Stimulated activated naive CD8-positive, alpha-beta T cell treated with anti-CD3 and anti-CD28 coated beads, Interleukin-15, amount 100 ng/mL, for 72 hours (primary cell): Measurements from ENCODE around the gene PCYT2.
"Not testable (repeated sequence)": the region's sequence is repeated elsewhere in the genome, so short reads cannot be mapped to it uniquely, and the experiment has no call there.

Experiments used
- ATAC-seq: fragments of 150-1000 bp; cut with Tn5 transposase; 2 replicates; pipeline ENCODE4 v1.10.0; 2021; ENCODE audit warnings: mild to moderate bottlenecking, moderate library complexity
- DNase-seq, 2 donors: peaks; one replicate each; pipeline ENCODE4 v3.0.0; 2021 to 2022
- H3K27ac Mint-ChIP-seq, 2 donors: one replicate each; pipeline ENCODE4 v1.8.0; 2022; ENCODE audit warnings: mild to moderate bottlenecking in 2 of 2, mixed read lengths in 2 of 2, moderate library complexity in 2 of 2
- H3K27me3 Mint-ChIP-seq: one replicate; pipeline ENCODE4 v1.8.0; 2022; ENCODE audit warnings: mixed read lengths
- H3K4me1 Mint-ChIP-seq: one replicate; pipeline ENCODE4 v1.8.0; 2022; ENCODE audit warnings: mild to moderate bottlenecking, mixed read lengths
- H3K4me3 Mint-ChIP-seq, 2 donors: one replicate each; pipeline ENCODE4 v1.8.0; 2022; ENCODE audit warnings: mild to moderate bottlenecking in 2 of 2, mixed read lengths in 2 of 2, moderate library complexity in 1 of 2
- H3K9me3 Mint-ChIP-seq, 2 donors: one replicate each; pipeline ENCODE4 v1.8.0; 2022; ENCODE audit warnings: mixed read lengths in 2 of 2

Gene PCYT2

GRCh38 chr17:81924557-81925532 is 13.6 kb upstream of the PCYT2 start:
- ATAC-seq: no peak

DNA sequence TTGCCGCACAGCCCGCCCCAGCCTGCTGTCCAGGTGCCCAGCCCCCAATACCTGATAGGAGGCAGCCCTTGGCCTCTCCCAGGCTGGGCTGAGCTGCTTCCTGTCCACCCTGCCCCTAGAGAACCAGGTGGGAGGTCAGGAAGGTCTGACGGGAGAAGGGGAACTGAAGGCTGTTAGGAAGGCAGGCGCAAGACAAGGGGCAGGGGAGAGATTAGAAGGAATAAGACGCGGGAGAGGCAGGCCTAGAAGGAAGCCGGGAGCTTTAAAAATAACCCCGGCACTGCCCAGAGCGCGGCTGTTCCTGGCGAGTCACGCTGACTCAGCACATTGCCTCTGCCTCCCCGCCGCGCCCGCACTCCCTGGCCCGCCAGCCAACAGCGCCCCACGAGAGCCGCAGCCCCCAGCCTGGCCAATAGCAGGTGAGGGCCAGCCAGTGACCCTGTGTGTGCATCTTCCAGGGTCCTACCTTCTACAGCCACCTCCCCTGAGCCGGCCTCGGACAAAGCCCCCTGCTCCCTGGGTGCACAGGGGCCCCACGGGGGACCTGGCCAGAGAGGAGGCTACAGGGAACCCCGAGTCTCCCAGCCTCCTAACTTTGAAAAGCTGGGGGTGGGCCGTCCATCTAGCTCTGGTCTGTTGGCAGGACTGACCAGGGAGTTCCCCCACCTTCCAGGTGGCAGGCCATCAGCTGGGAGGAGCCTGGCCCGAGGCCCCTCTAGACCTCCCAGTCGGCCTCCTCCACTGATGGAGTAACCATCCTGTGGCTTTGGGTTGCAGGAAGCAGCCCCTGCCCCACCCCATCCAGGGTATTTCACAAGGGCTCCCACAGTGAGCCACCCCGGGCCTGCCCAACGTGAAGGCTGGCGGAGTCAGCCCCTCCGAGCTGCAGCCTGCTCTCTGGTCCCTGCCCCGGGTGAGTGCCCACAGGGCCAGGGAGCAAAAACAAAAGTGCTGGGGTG is 12.4 kb upstream of the PCYT2 start:
- Mint-ChIP-seq H3K9me3 (no peaks in the 10 kb centered on the region), H3K27me3 (no peaks in the 10 kb centered on the region), H3K27ac (peak overlapping the region in 1 of 2 donors; percentile 92), H3K4me1 (peaks cover 57% of the 10 kb centered on the region), H3K4me3 (no peak overlapping the region)
- DNase-seq: no peak
- ATAC-seq: no peak

More at GRCh38 chr17:81924557-81925532, 13.6 kb upstream of the PCYT2 start:
- peak overlapping the region in 1 of 2 donors; percentile 63 for H3K27ac Mint-ChIP-seq
- H3K27me3 Mint-ChIP-seq: peaks cover 12% of the 10 kb centered on the region
- DNase-seq: no peak
- H3K9me3 Mint-ChIP-seq: no peaks in the 10 kb centered on the region
- H3K4me1 Mint-ChIP-seq: peaks cover 57% of the 10 kb centered on the region
- H3K4me3 Mint-ChIP-seq: peak overlapping the region; percentile 92 to 96

DNA sequence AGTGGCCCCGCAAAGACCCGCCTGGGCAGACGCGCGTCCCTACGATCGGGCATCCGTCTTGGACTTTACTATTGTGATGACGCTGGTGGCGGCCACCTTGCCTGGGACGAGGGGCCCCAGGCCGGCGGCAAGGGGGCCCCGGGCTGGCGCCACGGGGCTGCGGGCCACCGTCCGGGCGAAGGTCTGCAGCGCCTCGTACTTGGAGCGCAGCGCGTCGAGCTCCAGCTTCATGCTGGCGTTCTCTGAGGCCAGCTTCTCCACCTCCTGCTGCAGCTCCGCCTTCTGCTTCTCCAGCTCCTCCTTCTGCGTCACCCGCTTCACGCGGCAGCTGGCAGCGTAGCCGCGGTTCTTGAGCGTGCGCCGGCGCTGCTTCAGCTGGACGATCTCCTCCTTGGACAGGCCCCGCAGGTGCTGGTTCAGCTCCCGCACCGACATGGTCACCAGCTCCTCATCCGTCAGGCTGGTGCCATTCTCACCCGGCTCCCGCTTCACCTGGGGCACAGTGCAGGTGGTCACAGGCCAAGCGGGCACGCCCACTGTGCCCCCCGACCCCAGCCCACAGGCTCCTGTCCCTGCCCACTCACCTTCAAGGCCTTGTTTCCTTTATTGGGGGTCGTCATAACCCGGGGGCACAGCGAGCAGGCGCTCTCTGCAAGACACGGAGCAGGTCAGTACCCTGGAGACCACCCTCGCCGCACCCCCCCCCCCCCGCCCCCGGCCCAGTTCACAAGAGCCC is 11.5 kb upstream of the PCYT2 start:
- H3K9me3 Mint-ChIP-seq: no peaks in the 10 kb centered on the region
- no peaks in the 10 kb centered on the region for H3K27me3 Mint-ChIP-seq
- H3K4me3 Mint-ChIP-seq: no peak overlapping the region
- ATAC-seq (no peak), DNase-seq (no peak)
- peaks cover 60% of the 10 kb centered on the region for H3K4me1 Mint-ChIP-seq
- no peak overlapping the region for H3K27ac Mint-ChIP-seq

DNA sequence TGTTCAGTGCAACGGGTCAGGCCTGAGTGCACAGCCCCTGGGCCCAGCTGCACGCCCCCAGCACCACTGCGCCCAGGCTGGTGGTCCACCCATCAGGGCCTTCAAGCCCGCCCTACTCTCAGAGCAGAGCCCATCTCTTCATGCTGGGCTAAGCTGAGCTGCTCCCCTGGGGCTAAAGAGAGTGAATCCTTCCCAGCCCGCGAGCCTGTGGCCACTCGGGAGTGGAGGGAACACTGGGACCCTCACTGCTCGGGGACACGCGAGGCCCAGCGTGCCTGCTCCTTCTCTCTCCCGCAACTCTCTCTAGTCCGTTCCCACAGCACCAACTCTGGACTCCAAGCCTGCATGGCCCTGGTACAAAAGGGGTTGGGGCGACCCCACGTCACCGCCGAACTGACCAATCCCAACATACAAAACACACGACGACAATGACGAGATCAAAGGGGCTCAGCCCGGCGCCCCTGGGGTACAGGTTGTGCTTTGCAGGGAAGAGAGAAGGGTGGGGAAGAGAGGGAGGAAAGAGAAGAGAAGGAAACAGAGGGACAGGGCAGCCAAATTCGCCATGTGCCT is 10.9 kb upstream of the PCYT2 start:
- H3K4me3 Mint-ChIP-seq: no peak overlapping the region
- ATAC-seq: no peak
- DNase-seq: no peak
- no peaks in the 10 kb centered on the region for H3K9me3 Mint-ChIP-seq
- H3K27ac Mint-ChIP-seq: no peak overlapping the region
- H3K4me1 Mint-ChIP-seq: peaks cover 64% of the 10 kb centered on the region
- no peaks in the 10 kb centered on the region for H3K27me3 Mint-ChIP-seq

DNA sequence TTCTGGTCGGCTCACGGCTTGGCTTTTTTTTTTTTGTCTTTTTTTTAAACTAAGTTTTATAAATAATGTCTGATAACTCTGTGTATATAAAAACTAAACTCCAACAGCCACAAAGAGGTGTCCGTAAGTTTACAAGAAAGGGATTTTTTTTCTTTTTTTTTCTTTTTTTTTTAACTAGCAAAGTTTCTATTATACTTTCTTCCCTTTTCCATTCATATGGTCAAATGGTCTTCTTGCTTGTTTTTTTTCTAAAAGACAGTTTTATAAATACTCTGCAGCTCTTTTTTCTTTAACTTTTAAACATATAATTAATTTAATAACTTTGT is 10.3 kb upstream of the PCYT2 start:
- Mint-ChIP-seq H3K4me1 (peaks cover 67% of the 10 kb centered on the region), H3K9me3 (no peaks in the 10 kb centered on the region), H3K27me3 (no peaks in the 10 kb centered on the region), H3K27ac (no peak overlapping the region), H3K4me3 (no peak overlapping the region)
- DNase-seq (no peak), ATAC-seq (no peak)

DNA sequence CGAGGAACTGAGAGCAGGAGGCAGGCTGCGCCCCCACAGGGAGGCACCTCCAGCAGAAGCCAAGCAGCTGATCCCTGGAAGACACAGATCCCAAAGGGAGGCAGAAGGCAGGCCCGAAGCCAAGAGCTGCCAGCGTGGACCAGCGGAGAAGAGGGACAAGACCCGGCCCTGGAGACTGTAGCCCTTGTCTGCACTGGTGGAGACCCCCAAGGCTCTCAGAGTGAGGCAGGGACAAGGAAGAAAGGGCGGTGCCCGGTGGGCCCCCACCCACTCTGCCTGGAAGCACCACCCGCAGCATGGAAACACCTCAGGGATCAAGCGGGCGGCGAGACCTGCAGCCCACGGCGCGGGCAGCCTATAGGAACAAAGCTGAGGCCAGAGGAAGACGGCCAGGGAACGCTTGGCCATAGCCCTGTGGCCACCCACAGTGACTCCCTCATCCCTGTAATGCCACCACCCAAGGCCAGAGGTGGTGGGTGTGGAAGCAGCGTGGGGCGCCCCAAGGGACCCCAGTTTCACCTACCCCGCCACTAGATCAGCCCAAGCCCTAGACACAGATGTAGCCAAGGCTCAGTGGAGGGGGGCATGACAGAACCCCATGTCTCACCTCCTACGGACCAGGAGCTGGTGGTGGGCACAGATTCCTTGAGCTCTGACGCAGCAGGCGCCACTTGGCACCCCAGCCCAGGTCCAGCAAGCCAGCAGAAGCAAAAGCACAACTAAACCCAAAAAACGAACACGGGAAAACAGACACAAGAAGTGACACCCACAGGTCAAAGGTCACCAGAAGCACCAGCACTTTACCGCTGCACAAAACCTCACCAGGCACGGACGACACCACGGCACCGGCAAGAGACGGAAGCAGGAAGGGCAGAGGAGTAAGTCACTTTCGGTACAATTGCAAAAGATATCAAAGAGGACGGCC is 9.7 kb upstream of the PCYT2 start:
- Mint-ChIP-seq H3K4me1 (peaks cover 65% of the 10 kb centered on the region), H3K27ac (peak overlapping the region in 1 of 2 donors; percentile 86)
- DNase-seq: no peak

GRCh38 chr17:81918832-81919545 is 7.8 kb upstream of the PCYT2 start:
- no peak for DNase-seq
- H3K9me3 Mint-ChIP-seq: no peaks in the 10 kb centered on the region
- H3K4me3 Mint-ChIP-seq: no peak overlapping the region
- H3K27me3 Mint-ChIP-seq: no peaks in the 10 kb centered on the region
- ATAC-seq: no peak
- H3K4me1 Mint-ChIP-seq: peaks cover 59% of the 10 kb centered on the region
- H3K27ac Mint-ChIP-seq: peak overlapping the region in 1 of 2 donors; percentile 77

More for the DNA sequence above, 9.7 kb upstream of the PCYT2 start:
- Mint-ChIP-seq H3K4me3 (no peak overlapping the region), H3K27me3 (no peaks in the 10 kb centered on the region), H3K9me3 (no peaks in the 10 kb centered on the region)
- no peak for ATAC-seq

- peak overlapping the region; percentile 89 to 95 for H3K4me3 Mint-ChIP-seq
- peaks cover 55% of the 10 kb centered on the region for H3K4me1 Mint-ChIP-seq
- H3K27me3 Mint-ChIP-seq, H3K9me3 Mint-ChIP-seq: not testable (repeated sequence)
- peak; percentile 47 for ATAC-seq
- peak in 1 of 2 donors; percentile 33 for DNase-seq
- peak overlapping the region; percentile 77 to 96 for H3K27ac Mint-ChIP-seq
Measured at GRCh38 chr17:81918333-81918669, 7.1 kb upstream of the PCYT2 start.

GRCh38 chr17:81917565-81918332 is 6.5 kb upstream of the PCYT2 start, which contains the start of gene SIRT7:
SIRT7 (minus strand) TSS chr17:81918176; CDS start chr17:81918131, 45 bp downstream.
- H3K27me3 Mint-ChIP-seq: no peaks in the 10 kb centered on the region
- H3K27ac Mint-ChIP-seq: peak within 1 kb of the TSS; percentile 93 to 96
- H3K4me3 Mint-ChIP-seq: peak within 1 kb of the TSS; percentile 89 to 95
- DNase-seq (peak; percentile 78 to 79), ATAC-seq (peak; percentile 88)
- H3K9me3 Mint-ChIP-seq: no peaks in the 10 kb centered on the region
- H3K4me1 Mint-ChIP-seq: peaks cover 56% of the 10 kb centered on the region

GRCh38 chr17:81916234-81917001 is 5.2 kb upstream of the PCYT2 start:
- Mint-ChIP-seq H3K27me3 (no peaks in the 10 kb centered on the region), H3K4me1 (peaks cover 61% of the 10 kb centered on the region), H3K27ac (peak overlapping the region; percentile 15 to 27), H3K9me3 (no peaks in the 10 kb centered on the region), H3K4me3 (peak overlapping the region; percentile 89 to 95)
- DNase-seq: no peak
- ATAC-seq: no peak

- Mint-ChIP-seq H3K9me3 (no peaks in the 10 kb centered on the region), H3K4me1 (peaks cover 63% of the 10 kb centered on the region), H3K4me3 (no peak overlapping the region), H3K27ac (no peak overlapping the region), H3K27me3 (no peaks in the 10 kb centered on the region)
- DNase-seq: no peak
- ATAC-seq: no peak
Measured at GRCh38 chr17:81915331-81915730, 4.1 kb upstream of the PCYT2 start.

- H3K4me1 Mint-ChIP-seq: peaks cover 71% of the 10 kb centered on the region
- ATAC-seq: no peak
- DNase-seq: no peak
- H3K9me3 Mint-ChIP-seq: no peaks in the 10 kb centered on the region
- H3K27ac Mint-ChIP-seq: no peak overlapping the region
- H3K27me3 Mint-ChIP-seq: no peaks in the 10 kb centered on the region
- H3K4me3 Mint-ChIP-seq: no peak overlapping the region
Measured at GRCh38 chr17:81914103-81914850, 3.1 kb upstream of the PCYT2 start.
